H1 (cell line): ENCODE data around the gene TRMT10B. TPM values are rescaled to one million over a fixed set of nuclear protein-coding genes. Genes with fewer than 3 reads are reported as not detected.

ENCODE experiments used
- CTCF ChIA-PET: fragments of 300-600 bp; sonication (Branson Sonifier 250); formaldehyde crosslinking; loops from one replicate; lab custom pipeline; 2021; ENCODE audit not compliant: partially characterized antibody; lab: Charles Lee
- POLR2A ChIA-PET: fragments of 300-600 bp; sonication (Branson Sonifier 250); formaldehyde crosslinking; loops from one replicate; lab custom pipeline; 2021; ENCODE audit warnings: inconsistent platforms; ENCODE audit not compliant: partially characterized antibody; lab: Charles Lee
- DNase-seq, 2 experiments: peaks; one replicate each; pipeline versions ENCODE4 v3.0.0 to v3.0.0-alpha.2; 2010 to 2022; ENCODE audit warnings: low spot score in 2 of 2, low read depth in 1 of 2, mixed read lengths in 1 of 2
- FAIRE-seq: peaks from 2 replicates; lab custom pipeline; 2011; peaks lifted over from hg19 to GRCh38; lab: Jason Lieb, UNC
- H2AFZ ChIP-seq: 2 replicates; pipeline ENCODE4 v1.8.1; 2012; ENCODE audit warnings: low read length, inconsistent platforms
- H2AK5ac ChIP-seq: 2 replicates; pipeline ENCODE4 v1.6.1; 2013; ENCODE audit warnings: low read depth, low read length
- H2BK120ac ChIP-seq: replicated peaks from 2 replicates; pipeline ENCODE3; 2013; ENCODE audit warnings: low read depth, low read length, inconsistent platforms
- H2BK12ac ChIP-seq: 2 replicates; pipeline ENCODE4 v1.6.1; 2013; ENCODE audit warnings: low read depth, low read length
- H2BK15ac ChIP-seq: 2 replicates; pipeline ENCODE4 v1.6.1; 2013; ENCODE audit warnings: low read length
- H2BK20ac ChIP-seq: 2 replicates; pipeline ENCODE4 v1.6.1; 2013; ENCODE audit warnings: low read length
- H2BK5ac ChIP-seq: 2 replicates; pipeline ENCODE4 v1.6.1; 2013; ENCODE audit warnings: low read depth, low read length
- H3K14ac ChIP-seq: 2 replicates; pipeline ENCODE4 v1.6.1; 2013; ENCODE audit warnings: inconsistent platforms; ENCODE audit not compliant: insufficient read length
- H3K18ac ChIP-seq: 2 replicates; pipeline ENCODE4 v1.6.1; 2013; ENCODE audit warnings: low read length; ENCODE audit errors: extremely low read depth
- H3K23ac ChIP-seq: 2 replicates; pipeline ENCODE4 v1.6.1; 2013; ENCODE audit warnings: inconsistent platforms; ENCODE audit not compliant: insufficient read length
- H3K23me2 ChIP-seq: 2 replicates; pipeline ENCODE4 v1.6.1; 2013; ENCODE audit warnings: low read depth, low read length
- H3K27ac ChIP-seq: 2 replicates; pipeline ENCODE4 v1.6.1; 2011; ENCODE audit warnings: low read depth, low read length, inconsistent platforms
- H3K27me3 ChIP-seq, 4 experiments: replicated peaks in 1 of 4; 1 replicate in 1 of 4; 2 replicates in 3 of 4; pipeline versions ENCODE4 v1.6.1 to v1.8.1; 2011 to 2013; ENCODE audit warnings: low read length in 3 of 4, mild to moderate bottlenecking in 3 of 4, inconsistent platforms in 2 of 4, mixed read lengths in 2 of 4, moderate library complexity in 1 of 4; ENCODE audit not compliant: control insufficient read depth in 3 of 4, insufficient read depth in 3 of 4; ENCODE audit errors: extremely low read depth in 1 of 4
- H3K36me3 ChIP-seq, 4 experiments: 2 replicates each; pipeline versions ENCODE4 v1.6.1 to v1.8.1; 2011 to 2013; ENCODE audit warnings: mild to moderate bottlenecking in 4 of 4, low read length in 3 of 4, moderate library complexity in 2 of 4, control low read depth in 1 of 4, inconsistent platforms in 1 of 4; ENCODE audit not compliant: insufficient read depth in 4 of 4, control insufficient read depth in 2 of 4
- H3K4ac ChIP-seq: replicated peaks from 2 replicates; pipeline ENCODE3; 2013; ENCODE audit warnings: low read length, low read depth, mixed read lengths, inconsistent platforms; ENCODE audit not compliant: insufficient read length
- H3K4me1 ChIP-seq, 4 experiments: replicated peaks in 1 of 4; 1 replicate in 1 of 4; 2 replicates in 3 of 4; pipeline versions ENCODE4 v1.6.1 to v1.8.1; 2011 to 2013; ENCODE audit warnings: low read length in 3 of 4, inconsistent platforms in 2 of 4, mixed read lengths in 1 of 4; ENCODE audit not compliant: insufficient read depth in 4 of 4, control insufficient read depth in 3 of 4
- H3K4me2 ChIP-seq, 2 experiments: 2 replicates each; pipeline versions ENCODE4 v1.6.1 to v1.8.1; 2011 to 2013; ENCODE audit warnings: low read depth in 2 of 2, low read length in 2 of 2, control low read depth in 1 of 2, inconsistent platforms in 1 of 2, mild to moderate bottlenecking in 1 of 2; ENCODE audit not compliant: insufficient read depth in 1 of 2
- H3K4me3 ChIP-seq, 4 experiments: fragments of 200-600, 300-600 bp in 1 of 4; sonication (generic), shearing (Covaris generic), sonication (Bioruptor Twin) in 1 of 4; 2 replicates each; pipeline versions ENCODE4 v1.5.1 to v1.8.1; 2011 to 2016; ENCODE audit warnings: low read length in 4 of 4, low read depth in 3 of 4, control low read depth in 2 of 4, inconsistent platforms in 2 of 4, mild to moderate bottlenecking in 2 of 4, mixed read lengths in 1 of 4, moderate library complexity in 1 of 4; ENCODE audit not compliant: insufficient read depth in 2 of 4; ENCODE audit errors: extremely low read depth in 1 of 4
- H3K56ac ChIP-seq: replicated peaks from 2 replicates; pipeline ENCODE3; 2013; ENCODE audit warnings: low read depth, mild to moderate bottlenecking, mixed read lengths, low read length, inconsistent platforms; ENCODE audit not compliant: insufficient read length
- H3K79me1 ChIP-seq: 2 replicates; pipeline ENCODE4 v1.6.1; 2013; ENCODE audit warnings: low read depth, low read length, control low read depth
- H3K79me2 ChIP-seq, 2 experiments: 2 replicates each; pipeline versions ENCODE4 v1.6.1 to v1.8.1; 2012 to 2013; ENCODE audit warnings: low read length in 2 of 2, mild to moderate bottlenecking in 2 of 2, inconsistent platforms in 1 of 2; ENCODE audit not compliant: insufficient read depth in 2 of 2, control insufficient read depth in 1 of 2
- H3K9ac ChIP-seq, 4 experiments: replicated peaks in 1 of 4; 1 replicate in 1 of 4; 2 replicates in 3 of 4; pipeline versions ENCODE4 v1.6.1 to v1.8.1; 2011 to 2013; ENCODE audit warnings: low read depth in 3 of 4, low read length in 3 of 4, control low read depth in 2 of 4, mild to moderate bottlenecking in 2 of 4, moderate library complexity in 2 of 4, inconsistent platforms in 1 of 4; ENCODE audit errors: extremely low read depth in 1 of 4
- H3K9me3 ChIP-seq, 2 experiments: 2 replicates each; pipeline versions ENCODE4 v1.6.1 to v1.8.1; 2012 to 2013; ENCODE audit warnings: mild to moderate bottlenecking in 2 of 2, moderate library complexity in 2 of 2, control low read depth in 1 of 2, inconsistent platforms in 1 of 2, low read depth in 1 of 2, low read length in 1 of 2, mixed read lengths in 1 of 2; ENCODE audit not compliant: insufficient read depth in 2 of 2
- H4K20me1 ChIP-seq, 2 experiments: replicated peaks in 1 of 2; 2 replicates each; pipeline versions ENCODE3 to v1.8.1; 2011 to 2013; ENCODE audit warnings: inconsistent platforms in 2 of 2, low read length in 2 of 2, mild to moderate bottlenecking in 1 of 2; ENCODE audit not compliant: insufficient read depth in 2 of 2, control insufficient read depth in 1 of 2
- H4K5ac ChIP-seq: 2 replicates; pipeline ENCODE4 v1.6.1; 2013; ENCODE audit warnings: low read length, low read depth, mixed read lengths, inconsistent platforms; ENCODE audit not compliant: insufficient read length
- H4K8ac ChIP-seq: 2 replicates; pipeline ENCODE4 v1.8.0; 2013; ENCODE audit warnings: mild to moderate bottlenecking, moderate library complexity, low read length, inconsistent platforms; ENCODE audit not compliant: insufficient read depth; ENCODE audit errors: extremely low read depth
- H4K91ac ChIP-seq: replicated peaks from 2 replicates; pipeline ENCODE3; 2013; ENCODE audit warnings: low read length, mixed read lengths, inconsistent platforms; ENCODE audit not compliant: insufficient read length
- CREB1 ChIP-seq: IDR thresholded peaks from 2 replicates; pipeline ENCODE4 v1.6.1; 2012; ENCODE audit warnings: inconsistent platforms
- EP300 ChIP-seq, 2 experiments: IDR thresholded peaks; 1 replicate in 1 of 2; 2 replicates in 1 of 2; pipeline ENCODE4 v1.6.1; 2011 to 2012; ENCODE audit warnings: low read depth in 2 of 2, low read length in 2 of 2, mild to moderate bottlenecking in 2 of 2, borderline replicate concordance in 1 of 2, inconsistent platforms in 1 of 2, moderate library complexity in 1 of 2
- HDAC2 ChIP-seq, 2 experiments: fragments of 300-600 bp in 1 of 2; sonication (generic) in 1 of 2; IDR thresholded peaks; 2 replicates each; pipeline ENCODE4 v1.6.1; 2011 to 2012; ENCODE audit warnings: low read depth in 2 of 2, low read length in 2 of 2, mild to moderate bottlenecking in 2 of 2, moderate library complexity in 2 of 2, borderline replicate concordance in 1 of 2, inconsistent platforms in 1 of 2
- NANOG ChIP-seq: IDR thresholded peaks from 2 replicates; pipeline ENCODE4 v1.6.1; 2011; ENCODE audit warnings: low read length, low read depth, mild to moderate bottlenecking, inconsistent platforms; ENCODE audit not compliant: insufficient read depth, poor library complexity, severe bottlenecking
- POLR2AphosphoS5 ChIP-seq: IDR thresholded peaks from 2 replicates; pipeline ENCODE4 v1.6.1; 2011; ENCODE audit warnings: low read depth, low read length
- SAP30 ChIP-seq: fragments of 300-600 bp; sonication (generic); IDR thresholded peaks from 2 replicates; pipeline ENCODE4 v1.7.1; 2012; ENCODE audit warnings: low read length, moderate library complexity, mild to moderate bottlenecking, inconsistent platforms; ENCODE audit not compliant: insufficient read depth, insufficient replicate concordance
- SUZ12 ChIP-seq: fragments of 200-600 bp; sonication (generic); IDR thresholded peaks from 2 replicates; pipeline ENCODE4 v1.6.1; 2012; ENCODE audit warnings: mild to moderate bottlenecking, inconsistent platforms, low read length, moderate library complexity, mixed read lengths
- TCF12 ChIP-seq: IDR thresholded peaks from 2 replicates; pipeline ENCODE4 v1.6.1; 2011; ENCODE audit warnings: low read depth, mild to moderate bottlenecking, low read length
- WGBS, 2 experiments: shearing (Covaris generic) in 1 of 2; methylation state at CpG; one replicate each; pipeline versions ENCODE4 v1.1.6 to v1.1.7; 2013 to 2015; ENCODE audit warnings: low lambda C conversion rate in 2 of 2, mixed read lengths in 2 of 2, inconsistent platforms in 1 of 2, low coverage in 1 of 2, missing lambda C conversion rate in 1 of 2; ENCODE audit not compliant: insufficient replicate concordance in 2 of 2, insufficient coverage in 1 of 2, insufficient read length in 1 of 2; ENCODE audit errors: extremely low coverage in 1 of 2, missing lambda C conversion rate in 1 of 2; 5-methylcytosine and 5-hydroxymethylcytosine counted together
- polyA plus RNA-seq, 7 experiments: library from polyadenylated mRNA; depleted of rRNA in 3 of 7; stranded (reverse) in 5 of 7; unstranded in 2 of 7; fragments of >200 nt in 5 of 7; fragments of 200-250 nt in 2 of 7; gene quantifications; 1 replicate in 5 of 7; 2 replicates in 1 of 7; 4 replicates in 1 of 7; pipeline versions ENCODE4 v1.2.1 to v1.2.3, GENCODE V29; 2011 to 2013; ENCODE audit warnings: missing spikeins in 2 of 7, mixed read lengths in 2 of 7
- total RNA-seq: library from RNA; stranded (reverse); fragmentation: NEBNext Ultra II Directional; extraction: Animal tissue kit (Norgen Biotek cat#: 25700); gene quantifications from 2 replicates; pipeline ENCODE4 v1.2.1, GENCODE V29; 2021
- TF ChIP-seq, protein P1 (sequence below): IDR thresholded peaks from 2 replicates; pipeline ENCODE4 v1.6.1; 2011; ENCODE audit warnings: low read length, improper control_type of control experiment
- TF ChIP-seq, protein P2 (sequence below): IDR thresholded peaks from 2 replicates; pipeline ENCODE4 v1.6.1; 2012; ENCODE audit warnings: low read length, inconsistent platforms

The TRMT10B gene
- total and polyA plus RNA-seq, 2 of the 8 experiments (the other 6 are each of a cell fraction or from before 2014, with no cell fraction given): 2.4 to 4.5 TPM

DNA sequence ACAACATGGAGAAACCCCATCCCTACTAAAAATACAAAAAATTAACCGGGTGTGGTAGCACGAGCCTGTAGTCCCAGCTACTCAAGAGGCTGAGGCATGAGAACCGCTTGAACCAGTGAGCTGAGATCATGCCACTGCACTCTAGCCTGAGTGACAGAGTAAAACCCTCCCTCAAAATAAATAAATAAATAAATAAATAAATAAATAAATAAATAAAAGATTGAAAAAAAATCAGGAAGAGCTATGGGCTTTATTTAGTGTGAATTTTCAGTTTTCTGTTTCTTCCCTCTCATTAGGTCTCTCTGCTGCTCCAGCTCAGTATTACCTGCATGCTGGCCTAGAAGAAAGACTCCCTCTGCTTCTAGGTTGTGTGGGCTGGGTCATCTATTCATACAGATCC lies 47.8 kb upstream of the TRMT10B start:
- no peaks in the 10 kb centered on the region for H3K79me1 ChIP-seq
- ChIA-PET CTCF (interaction anchor here (1.0 kb wide), 1 partner anchor 54 kb away, joined by 3 read pairs; no protein-coding TSS in a partner anchor), POLR2A (interaction anchor here (1.4 kb wide), 1 partner anchor 114 kb away, joined by 4 read pairs; the partner anchor contains the start of gene TOMM5)
- H4K91ac ChIP-seq: no peak overlapping the region
- no peak overlapping the region for H2BK12ac ChIP-seq
- 84% methylated on average over 3 of the region's 3 CpGs; no CpG with 5 or more reads in 1 of the 2 experiments for WGBS, 2 experiments
- H3K18ac ChIP-seq: no peak overlapping the region
- no peaks in the 10 kb centered on the region for H4K20me1 ChIP-seq
- no peaks in the 10 kb centered on the region for H3K27me3 ChIP-seq
- H3K36me3 ChIP-seq: no peaks in the 10 kb centered on the region
- H2BK120ac ChIP-seq: no peak overlapping the region
- H3K27ac ChIP-seq: no peak overlapping the region
- no peak overlapping the region for H2AK5ac ChIP-seq
- DNase-seq: no peak
- H2BK5ac ChIP-seq: no peak overlapping the region
- FAIRE-seq: no peak
- no peak overlapping the region for H2BK15ac ChIP-seq
- no peak overlapping the region for H3K14ac ChIP-seq
- H3K4ac ChIP-seq: no peak overlapping the region
- no peak overlapping the region for H3K4me2 ChIP-seq
- no peak overlapping the region for H2BK20ac ChIP-seq
- H3K4me1 ChIP-seq: no peaks in the 10 kb centered on the region
- no peak overlapping the region for H3K23ac ChIP-seq
- H3K4me3 ChIP-seq: no peak overlapping the region
- H3K56ac ChIP-seq: no peak overlapping the region
- H4K5ac ChIP-seq: no peak overlapping the region
- H3K23me2 ChIP-seq: peaks cover 1% of the 10 kb centered on the region; the same call in 1 of the 2 replicates
- no peaks in the 10 kb centered on the region for H3K9me3 ChIP-seq
- H3K79me2 ChIP-seq: no peaks in the 10 kb centered on the region
- no peak overlapping the region for H4K8ac ChIP-seq
- no peak overlapping the region for H3K9ac ChIP-seq
- H2AFZ ChIP-seq: no peak overlapping the region
- TF ChIP-seq EP300 (IDR thresholded peaks at IDR 0.05; ENCODE audit: borderline replicate concordance in 1 of 2, low read depth in 2 of 2, low read length in 2 of 2): no peak
- TF ChIP-seq NANOG: no peak
- TF ChIP-seq CREB1: no peak
- TF ChIP-seq, protein P1, sequence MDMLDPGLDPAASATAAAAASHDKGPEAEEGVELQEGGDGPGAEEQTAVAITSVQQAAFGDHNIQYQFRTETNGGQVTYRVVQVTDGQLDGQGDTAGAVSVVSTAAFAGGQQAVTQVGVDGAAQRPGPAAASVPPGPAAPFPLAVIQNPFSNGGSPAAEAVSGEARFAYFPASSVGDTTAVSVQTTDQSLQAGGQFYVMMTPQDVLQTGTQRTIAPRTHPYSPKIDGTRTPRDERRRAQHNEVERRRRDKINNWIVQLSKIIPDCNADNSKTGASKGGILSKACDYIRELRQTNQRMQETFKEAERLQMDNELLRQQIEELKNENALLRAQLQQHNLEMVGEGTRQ: no peak
- TF ChIP-seq POLR2AphosphoS5: no peak
- no peak for TF ChIP-seq TCF12
- no peak for TF ChIP-seq HDAC2 (IDR thresholded peaks at IDR 0.05; ENCODE audit: borderline replicate concordance in 1 of 2, low read depth in 2 of 2, low read length in 2 of 2)
- TF ChIP-seq SUZ12: no peak
- no peak for TF ChIP-seq SAP30
- TF ChIP-seq, protein P2, sequence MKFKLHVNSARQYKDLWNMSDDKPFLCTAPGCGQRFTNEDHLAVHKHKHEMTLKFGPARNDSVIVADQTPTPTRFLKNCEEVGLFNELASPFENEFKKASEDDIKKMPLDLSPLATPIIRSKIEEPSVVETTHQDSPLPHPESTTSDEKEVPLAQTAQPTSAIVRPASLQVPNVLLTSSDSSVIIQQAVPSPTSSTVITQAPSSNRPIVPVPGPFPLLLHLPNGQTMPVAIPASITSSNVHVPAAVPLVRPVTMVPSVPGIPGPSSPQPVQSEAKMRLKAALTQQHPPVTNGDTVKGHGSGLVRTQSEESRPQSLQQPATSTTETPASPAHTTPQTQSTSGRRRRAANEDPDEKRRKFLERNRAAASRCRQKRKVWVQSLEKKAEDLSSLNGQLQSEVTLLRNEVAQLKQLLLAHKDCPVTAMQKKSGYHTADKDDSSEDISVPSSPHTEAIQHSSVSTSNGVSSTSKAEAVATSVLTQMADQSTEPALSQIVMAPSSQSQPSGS: no peak
